Measurements from ENCODE around the gene RNASEH2A. TPM values are rescaled to one million over a fixed set of nuclear protein-coding genes. Genes with fewer than 3 reads are reported as not detected.

The RNASEH2A gene
- total and polyA plus RNA-seq, 2 of the 13 experiments (the other 11 are each of a cell fraction or from before 2014, with no cell fraction given): 25.1 to 35.8 TPM

- TF ChIP-seq ZNF367 (CRISPR knock-in tag; IDR thresholded peaks at IDR 0.05; ENCODE audit: borderline replicate concordance) (no peak), PHF5A (CRISPR knock-in tag; IDR thresholded peaks at IDR 0.05; ENCODE audit: low read depth, unreplicated experiment) (no peak)
Measured at GRCh38 chr19:12783849-12784393, 22.5 kb upstream of the RNASEH2A start (continued).

GRCh38 chr19:12784394-12784870 lies 22.0 kb upstream of the RNASEH2A start:
- Histone ChIP-seq H3K4me3 (replicated peaks in 1 of 3; ENCODE audit: insufficient read depth in 1 of 3, low read depth in 2 of 3, low read length in 3 of 3) (0 out of 6 replicates have a peak overlapping the region, but pooled peaks of 1 of the 3 experiments have one; percentile 73), H2AFZ (ENCODE audit: low read length) (no peak overlapping the region), H3K79me2 (ENCODE audit: insufficient read depth, low read length) (no peaks in the 10 kb centered on the region), H3K9me3 (ENCODE audit: low read length) (no peaks in the 10 kb centered on the region), H3K4me2 (ENCODE audit: low read depth, low read length) (peak overlapping the region; percentile 92; the same call in 1 of the 2 replicates), H3K27me3 (ENCODE audit: control insufficient read depth in 1 of 2, insufficient read depth in 2 of 2, low read length in 2 of 2) (no peaks in the 10 kb centered on the region; a peak in 3 of 5 replicates), H3K9ac (ENCODE audit: insufficient read depth, low read depth, low read length) (no peak overlapping the region), H3K27ac (ENCODE audit: extremely low read length, insufficient read depth, low read length) (no peak overlapping the region), H4K20me1 (ENCODE audit: insufficient read depth, low read length) (no peaks in the 10 kb centered on the region), H3K36me3 (replicated peaks in 1 of 2; ENCODE audit: control insufficient read depth in 1 of 2, insufficient read depth in 2 of 2, low read length in 2 of 2) (no peaks in the 10 kb centered on the region), H3K4me1 (ENCODE audit: insufficient read depth, low read length) (peaks cover 85% of the 10 kb centered on the region)
- peak; percentile 4; the same call in 1 of the 3 replicates for ATAC-seq
- in situ Hi-C loops (cut with HindIII; ENCODE audit: extremely low pct_ligation_motif_present, low pct_unique_long_range_greater_than_20kb) (no loop called here), intact Hi-C loops (cut with micrococcal nuclease; ENCODE audit: unreplicated experiment) (no loop called here)
- no peak for DNase-seq (ENCODE audit: low spot score)
- FAIRE-seq: no peak
- POLR2A ChIA-PET: interaction anchor here (1.0 to 3.9 kb wide), 2 partner anchors 8 to 24 kb away, joined by 3 to 38 read pairs; partner anchors contain the start of gene JUNB
- CTCF ChIA-PET (ENCODE audit: low intra/inter-chr PET ratio, low total read pairs): no interaction called here
- 4% methylated on average over 10 of the region's 10 CpGs for WGBS (ENCODE audit: low lambda C conversion rate)
- no TSS peak for BruUV-seq (replicated peaks)
- peak; percentile 70 for TF ChIP-seq ZNF646 (CRISPR knock-in tag; IDR thresholded peaks at IDR 0.05)
- no peak for TF ChIP-seq DDIT3 (CRISPR knock-in tag; IDR thresholded peaks at IDR 0.05)
- no peak for TF ChIP-seq NR2F1 (CRISPR knock-in tag; IDR thresholded peaks at IDR 0.05)
- TF ChIP-seq ZNF354B (CRISPR knock-in tag; IDR thresholded peaks at IDR 0.05): no peak
- TF ChIP-seq ZNF263 (CRISPR knock-in tag; IDR thresholded peaks at IDR 0.05): no peak
- TF ChIP-seq TOE1 (CRISPR knock-in tag; IDR thresholded peaks at IDR 0.05): no peak
- TF ChIP-seq JUNB (CRISPR knock-in tag; IDR thresholded peaks at IDR 0.05; ENCODE audit: borderline replicate concordance): no peak
- 0 out of 2 replicates have a peak, but pooled peaks have one; percentile 27 for TF ChIP-seq MYPOP (CRISPR knock-in tag; IDR thresholded peaks at IDR 0.05)
- 0 out of 2 replicates have a peak, but pooled peaks have one; percentile 46 for TF ChIP-seq ZNF589 (CRISPR knock-in tag; conservative IDR thresholded peaks at IDR 0.05)
- 0 out of 2 replicates have a peak, but pooled peaks have one; percentile 6 for TF ChIP-seq CREB1 (IDR thresholded peaks at IDR 0.05)
- TF ChIP-seq CREB1 (CRISPR knock-in tag; IDR thresholded peaks at IDR 0.05): no peak
- TF ChIP-seq SPEN (CRISPR knock-in tag; IDR thresholded peaks at IDR 0.05; ENCODE audit: low read depth): 0 out of 2 replicates have a peak, but pooled peaks have one; percentile 21
